ENCODE data around the gene DPH2. TPM values are rescaled to one million over a fixed set of nuclear protein-coding genes. Genes with fewer than 3 reads are reported as not detected.

DPH2 gene
- total RNA-seq, 2 experiments from 2014 or later, result 25.2 to 30.5 TPM

GRCh38 chr1:43985984-43986595 is 16.3 kb downstream of the DPH2 start:
- Mint-ChIP-seq H3K36me3 (ENCODE audit: low read depth) (peaks cover 13% of the 10 kb centered on the region), H3K9me3 (ENCODE audit: low read depth) (no peaks in the 10 kb centered on the region), H3K27ac (no peak overlapping the region), H3K4me3 (no peak overlapping the region), H3K4me1 (peaks cover 3% of the 10 kb centered on the region), H3K27me3 (no peaks in the 10 kb centered on the region)
- ChIA-PET CTCF (no interaction called here), POLR2A (no interaction called here)
- ATAC-seq (no peak), DNase-seq (no peak)
- intact Hi-C loops (cut with DNase I, micrococcal nuclease), result no loop called here

- Mint-ChIP-seq H3K4me3 (no peak overlapping the region), H3K27ac (no peak overlapping the region), H3K36me3 (ENCODE audit: low read depth) (peaks cover 13% of the 10 kb centered on the region), H3K9me3 (ENCODE audit: low read depth) (no peaks in the 10 kb centered on the region), H3K27me3 (no peaks in the 10 kb centered on the region), H3K4me1 (peaks cover 3% of the 10 kb centered on the region)
- ChIA-PET POLR2A (no interaction called here), CTCF (interaction anchor here (0.6 kb wide), 1 partner anchor 336 kb away, joined by 3 read pairs; no protein-coding TSS in a partner anchor)
- intact Hi-C loops (cut with DNase I, micrococcal nuclease), result no loop called here
- DNase-seq (no peak), ATAC-seq (no peak)
These were observed 16.9 kb downstream of the DPH2 start for GRCh38 chr1:43986712-43987111.

- Mint-ChIP-seq H3K4me1 (peaks cover 8% of the 10 kb centered on the region), H3K27ac (no peak overlapping the region), H3K4me3 (no peak overlapping the region), H3K36me3 (ENCODE audit: low read depth) (peaks cover 13% of the 10 kb centered on the region), H3K27me3 (no peaks in the 10 kb centered on the region), H3K9me3 (ENCODE audit: low read depth) (no peaks in the 10 kb centered on the region)
- intact Hi-C loops (cut with DNase I, micrococcal nuclease), result no loop called here
- ChIA-PET CTCF (interaction anchor here (0.6 kb wide), 1 partner anchor 337 kb away, joined by 3 read pairs; no protein-coding TSS in a partner anchor), POLR2A (no interaction called here)
- DNase-seq (no peak), ATAC-seq (no peak)
These were observed 17.5 kb downstream of the DPH2 start for GRCh38 chr1:43987159-43987902.

GRCh38 chr1:43990271-43991199 is 20.7 kb downstream of the DPH2 start:
- H3K27me3 Mint-ChIP-seq, result no peaks in the 10 kb centered on the region
- DNase-seq, result no peak
- ATAC-seq, result no peak
- H3K27ac Mint-ChIP-seq, result no peak overlapping the region
- intact Hi-C loops (cut with DNase I, micrococcal nuclease), result loop anchor here (1.0 to 5.0 kb wide), 6 partner anchors 16 to 365 kb away; partner anchors contain the start of genes ATP6V0B (in 2 of the 2), ERI3 (in 1 of the 2), IPO13 (in 1 of the 2) and ST3GAL3 (in 1 of the 2)
- CTCF ChIA-PET, result interaction anchor here (0.6 kb wide), 1 partner anchor 36 kb away, joined by 3 read pairs; no protein-coding TSS in a partner anchor
- peak overlapping the region; percentile 79 for H3K4me3 Mint-ChIP-seq
- peaks cover 5% of the 10 kb centered on the region for H3K36me3 Mint-ChIP-seq (ENCODE audit: low read depth)
- no peaks in the 10 kb centered on the region for H3K9me3 Mint-ChIP-seq (ENCODE audit: low read depth)
- POLR2A ChIA-PET, result no interaction called here
- H3K4me1 Mint-ChIP-seq, result peaks cover 8% of the 10 kb centered on the region

GRCh38 chr1:43991200-43991475 is 21.3 kb downstream of the DPH2 start:
- Mint-ChIP-seq H3K36me3 (ENCODE audit: low read depth) (no peaks in the 10 kb centered on the region), H3K4me3 (peak overlapping the region; percentile 79)

GRCh38 chr1:43991476-43992231 is 21.8 kb downstream of the DPH2 start, which contains the start of gene CCDC24:
CCDC24 (plus strand) TSS chr1:43991599; CDS start chr1:43991879, 280 bp downstream.
- peak within 1 kb of the TSS; percentile 79 for H3K4me3 Mint-ChIP-seq
- H3K4me1 Mint-ChIP-seq, result peaks cover 8% of the 10 kb centered on the region
- no peaks in the 10 kb centered on the region for H3K9me3 Mint-ChIP-seq (ENCODE audit: low read depth)
- peak within 1 kb of the TSS; percentile 65 for H3K27ac Mint-ChIP-seq
- CTCF ChIA-PET, result interaction anchor here (0.6 to 2.8 kb wide), 5 partner anchors 14 to 57 kb away, joined by 3 to 21 read pairs (median 3); no protein-coding TSS in a partner anchor
- H3K27me3 Mint-ChIP-seq, result no peaks in the 10 kb centered on the region
- DNase-seq, result peak; percentile 82
- ATAC-seq, result peak; percentile 82
- no peaks in the 10 kb centered on the region for H3K36me3 Mint-ChIP-seq (ENCODE audit: low read depth)
- POLR2A ChIA-PET, result interaction anchor here (0.5 to 1.3 kb wide), 3 partner anchors 16 to 210 kb away, joined by 3 to 8 read pairs (median 3); no protein-coding TSS in a partner anchor
- intact Hi-C loops (cut with DNase I, micrococcal nuclease), result loop anchor here (1.0 to 5.0 kb wide), 6 partner anchors 17 to 364 kb away; partner anchors contain the start of genes ATP6V0B (in 2 of the 2), ERI3 (in 1 of the 2), IPO13 (in 1 of the 2) and ST3GAL3 (in 1 of the 2)

More at GRCh38 chr1:43991200-43991475, 21.3 kb downstream of the DPH2 start:
- POLR2A ChIA-PET, result no interaction called here
- CTCF ChIA-PET, result interaction anchor here (0.6 kb wide), 1 partner anchor 35 kb away, joined by 3 read pairs; no protein-coding TSS in a partner anchor
- Mint-ChIP-seq H3K27me3 (no peaks in the 10 kb centered on the region), H3K4me1 (peaks cover 8% of the 10 kb centered on the region), H3K9me3 (ENCODE audit: low read depth) (no peaks in the 10 kb centered on the region), H3K27ac (peak overlapping the region; percentile 65)
- ATAC-seq (no peak), DNase-seq (no peak)
- intact Hi-C loops (cut with DNase I, micrococcal nuclease), result loop anchor here (1.0 to 5.0 kb wide), 6 partner anchors 16 to 364 kb away; partner anchors contain the start of genes ATP6V0B (in 2 of the 2), ERI3 (in 1 of the 2), IPO13 (in 1 of the 2) and ST3GAL3 (in 1 of the 2)

GRCh38 chr1:43992232-43992995 is 22.6 kb downstream of the DPH2 start:
- Mint-ChIP-seq H3K9me3 (ENCODE audit: low read depth) (no peaks in the 10 kb centered on the region), H3K4me3 (peak overlapping the region; percentile 79), H3K27ac (no peak overlapping the region), H3K27me3 (no peaks in the 10 kb centered on the region), H3K4me1 (peaks cover 8% of the 10 kb centered on the region), H3K36me3 (ENCODE audit: low read depth) (no peaks in the 10 kb centered on the region)
- no peak for ATAC-seq
- intact Hi-C loops (cut with DNase I, micrococcal nuclease), result loop anchor here in 1 of 2 experiments (5.0 kb wide), 1 partner anchor 285 kb away; the partner anchor contains the start of gene ST3GAL3
- ChIA-PET POLR2A (interaction anchor here (0.5 to 1.3 kb wide), 4 partner anchors 17 to 859 kb away, joined by 3 to 6 read pairs (median 3); no protein-coding TSS in a partner anchor), CTCF (interaction anchor here (0.6 to 2.8 kb wide), 6 partner anchors 13 to 803 kb away, joined by 3 to 21 read pairs (median 4); no protein-coding TSS in a partner anchor)
- no peak for DNase-seq

GRCh38 chr1:43993206-43993914 is 23.6 kb downstream of the DPH2 start:
- Mint-ChIP-seq H3K36me3 (ENCODE audit: low read depth) (no peaks in the 10 kb centered on the region), H3K9me3 (ENCODE audit: low read depth) (no peaks in the 10 kb centered on the region), H3K4me1 (peaks cover 8% of the 10 kb centered on the region), H3K27me3 (no peaks in the 10 kb centered on the region), H3K27ac (no peak overlapping the region), H3K4me3 (no peak overlapping the region)
- CTCF ChIA-PET, result interaction anchor here (0.9 to 2.8 kb wide), 4 partner anchors 12 to 58 kb away, joined by 3 to 21 read pairs (median 4); no protein-coding TSS in a partner anchor
- no peak for ATAC-seq
- POLR2A ChIA-PET, result interaction anchor here (0.6 to 1.0 kb wide), 4 partner anchors 21 to 617 kb away, joined by 3 to 6 read pairs (median 4); no protein-coding TSS in a partner anchor
- DNase-seq, result no peak
- intact Hi-C loops (cut with DNase I, micrococcal nuclease), result loop anchor here in 1 of 2 experiments (5.0 kb wide), 1 partner anchor 286 kb away; the partner anchor contains the start of gene ST3GAL3

GRCh38 chr1:43994071-43994470 is 24.3 kb downstream of the DPH2 start:
- no peaks in the 10 kb centered on the region for H3K9me3 Mint-ChIP-seq (ENCODE audit: low read depth)
- H3K27me3 Mint-ChIP-seq, result no peaks in the 10 kb centered on the region
- intact Hi-C loops (cut with DNase I, micrococcal nuclease), result loop anchor here in 1 of 2 experiments (5.0 kb wide), 1 partner anchor 287 kb away; the partner anchor contains the start of gene ST3GAL3
- no peak overlapping the region for H3K4me3 Mint-ChIP-seq
- ATAC-seq (no peak), DNase-seq (no peak)
- peaks cover 8% of the 10 kb centered on the region for H3K4me1 Mint-ChIP-seq
- CTCF ChIA-PET, result interaction anchor here (1.6 to 2.8 kb wide), 2 partner anchors 11 to 59 kb away, joined by 4 to 21 read pairs; no protein-coding TSS in a partner anchor
- H3K27ac Mint-ChIP-seq, result no peak overlapping the region
- H3K36me3 Mint-ChIP-seq (ENCODE audit: low read depth), result peaks cover 2% of the 10 kb centered on the region
- POLR2A ChIA-PET, result interaction anchor here (0.6 kb wide), 1 partner anchor 68 kb away, joined by 5 read pairs; no protein-coding TSS in a partner anchor

Data from activated CD4-positive, alpha-beta T cell treated with anti-CD3 and anti-CD28 coated beads for 36 hours (primary cell).